ENCODE results near the gene SIX1. TPM values are rescaled to one million over a fixed set of nuclear protein-coding genes. Genes with fewer than 3 reads are reported as not detected.

SIX1 gene
- total RNA-seq, 3 donors from 2014 or later (not counting 1 experiment from before 2014, with no cell fraction given) = not detected

DNA sequence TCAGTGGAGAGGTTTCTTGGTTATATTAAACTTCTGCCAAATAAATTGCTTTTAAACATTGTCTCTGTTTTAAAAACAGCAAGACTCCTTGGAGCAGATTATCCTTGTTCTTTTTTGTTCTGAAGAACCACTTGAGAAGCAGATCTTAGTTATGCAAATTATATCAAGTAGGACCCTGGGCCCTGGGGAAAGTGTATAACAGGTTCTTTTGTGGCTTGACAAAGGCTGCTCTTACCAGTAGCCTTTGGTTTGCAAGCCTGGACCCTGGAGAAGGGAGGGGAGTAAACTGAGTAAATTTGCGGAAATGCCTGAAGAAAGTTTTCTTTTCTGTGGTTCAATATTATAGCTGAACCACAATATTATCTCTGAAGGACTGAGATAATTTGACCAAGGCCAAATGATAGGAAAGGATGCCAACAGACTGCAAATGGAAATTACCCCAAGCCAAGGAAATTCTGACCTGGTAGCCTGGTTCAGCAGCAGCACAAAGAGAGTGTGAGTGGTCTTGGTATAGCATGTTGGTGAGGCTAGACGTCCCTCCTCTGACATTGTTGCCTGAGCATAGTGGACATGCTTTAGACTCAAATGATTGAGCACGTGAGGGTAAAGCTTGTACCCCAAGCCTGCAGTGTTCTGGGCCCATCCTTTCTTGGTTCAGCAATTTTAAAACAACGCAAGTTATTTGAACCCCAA lies 30.4 kb upstream of the SIX1 start:
- H3K27ac ChIP-seq (ENCODE audit: low read length) = no peak overlapping the region
- no peak overlapping the region for H3K4me3 ChIP-seq (ENCODE audit: low read length)
- no peaks in the 10 kb centered on the region for H3K27me3 ChIP-seq (ENCODE audit: control insufficient read depth, insufficient read depth, low read length)
- intact Hi-C loops (cut with micrococcal nuclease) = no loop called here
- H3K4me1 ChIP-seq (ENCODE audit: control insufficient read depth, insufficient read depth, low read length) = no peaks in the 10 kb centered on the region
- no peaks in the 10 kb centered on the region for H3K9me3 ChIP-seq (ENCODE audit: control insufficient read depth, insufficient read depth, low read length)
- H3K36me3 Mint-ChIP-seq = no peaks in the 10 kb centered on the region
- ATAC-seq (no peak), DNase-seq (no peak)
- 77% methylated on average over 4 of the region's 4 CpGs for WGBS (ENCODE audit: insufficient coverage)
- H3K4me1 Mint-ChIP-seq = no peaks in the 10 kb centered on the region
- no peak overlapping the region for H3K4me3 Mint-ChIP-seq
- peaks cover 9 to 25% of the 10 kb centered on the region in 2 donors for H3K27me3 Mint-ChIP-seq (ENCODE audit: low read depth in 2 of 2)
- no peak for TF ChIP-seq CTCF (IDR thresholded peaks at IDR 0.05)
- no peak overlapping the region for H3K27ac Mint-ChIP-seq
- H3K9me3 Mint-ChIP-seq = no peaks in the 10 kb centered on the region
- H3K36me3 ChIP-seq (ENCODE audit: control insufficient read depth, insufficient read depth, low read length) = no peaks in the 10 kb centered on the region

DNA sequence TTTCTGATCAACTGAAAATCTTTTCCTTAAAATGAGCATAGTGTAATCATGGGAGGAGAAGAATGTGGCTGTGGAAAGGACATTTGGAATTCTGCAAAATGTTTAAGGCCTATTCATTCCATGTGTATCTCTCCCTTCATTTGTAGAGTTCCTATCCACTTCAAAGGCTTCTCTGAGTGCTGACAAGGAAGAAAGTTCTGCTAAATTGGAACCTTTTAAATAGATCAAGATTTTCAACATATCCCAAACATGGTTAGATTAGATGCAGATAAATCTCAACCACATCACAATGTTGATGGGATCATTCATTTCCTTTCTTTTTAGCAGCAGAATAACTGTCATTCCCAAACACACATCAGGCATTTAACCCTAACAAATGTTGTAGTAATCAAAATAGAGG lies 28.4 kb upstream of the SIX1 start:
- Mint-ChIP-seq H3K4me3 (no peak overlapping the region), H3K4me1 (no peaks in the 10 kb centered on the region), H3K9me3 (no peaks in the 10 kb centered on the region), H3K27ac (no peak overlapping the region), H3K36me3 (no peaks in the 10 kb centered on the region), H3K27me3 (ENCODE audit: low read depth in 2 of 2) (peaks cover 8 to 28% of the 10 kb centered on the region in 2 donors)
- H3K36me3 ChIP-seq (ENCODE audit: control insufficient read depth, insufficient read depth, low read length) = no peaks in the 10 kb centered on the region
- DNase-seq (no peak), ATAC-seq (no peak)
- H3K4me3 ChIP-seq (ENCODE audit: low read length) = no peak overlapping the region
- H3K9me3 ChIP-seq (ENCODE audit: control insufficient read depth, insufficient read depth, low read length) = no peaks in the 10 kb centered on the region
- H3K27me3 ChIP-seq (ENCODE audit: control insufficient read depth, insufficient read depth, low read length) = no peaks in the 10 kb centered on the region
- H3K27ac ChIP-seq (ENCODE audit: low read length) = no peak overlapping the region
- TF ChIP-seq CTCF (IDR thresholded peaks at IDR 0.05) = no peak
- intact Hi-C loops (cut with micrococcal nuclease) = no loop called here
- H3K4me1 ChIP-seq (ENCODE audit: control insufficient read depth, insufficient read depth, low read length) = no peaks in the 10 kb centered on the region

GRCh38 chr14:60670989-60671388 lies 21.7 kb upstream of the SIX1 start:
- Mint-ChIP-seq H3K4me1 (no peaks in the 10 kb centered on the region), H3K9me3 (no peaks in the 10 kb centered on the region), H3K27ac (no peak overlapping the region), H3K27me3 (ENCODE audit: low read depth in 2 of 2) (peaks cover 7 to 12% of the 10 kb centered on the region in 2 donors), H3K4me3 (no peak overlapping the region), H3K36me3 (no peaks in the 10 kb centered on the region)
- no peak overlapping the region for H3K4me3 ChIP-seq (ENCODE audit: low read length)
- TF ChIP-seq CTCF (IDR thresholded peaks at IDR 0.05) = no peak
- H3K4me1 ChIP-seq (ENCODE audit: control insufficient read depth, insufficient read depth, low read length) = no peaks in the 10 kb centered on the region
- 100% methylated on average over 1 of the region's 3 CpGs for WGBS (ENCODE audit: insufficient coverage)
- no peaks in the 10 kb centered on the region for H3K27me3 ChIP-seq (ENCODE audit: control insufficient read depth, insufficient read depth, low read length)
- intact Hi-C loops (cut with micrococcal nuclease) = no loop called here
- no peak for DNase-seq
- ATAC-seq = no peak
- no peaks in the 10 kb centered on the region for H3K36me3 ChIP-seq (ENCODE audit: control insufficient read depth, insufficient read depth, low read length)
- no peak overlapping the region for H3K27ac ChIP-seq (ENCODE audit: low read length)
- H3K9me3 ChIP-seq (ENCODE audit: control insufficient read depth, insufficient read depth, low read length) = no peaks in the 10 kb centered on the region
